Inflammatory macrophage treated with lipopolysaccharide for 1 hour (primary cell): Measurements from ENCODE around the gene RMDN2.

Source experiments
- DNase-seq, 2 donors: peaks; one replicate each; pipeline ENCODE4 v3.0.0-alpha.2; 2020 to 2022

Gene RMDN2

GRCh38 chr2:38057651-38058410 lies 132.7 kb downstream of the RMDN2 start:
- DNase-seq: no peak

GRCh38 chr2:38060236-38061018 lies 135.3 kb downstream of the RMDN2 start:
- DNase-seq: no peak

- DNase-seq: peak; percentile 71 to 83
Measured at GRCh38 chr2:38064801-38065501, 139.9 kb downstream of the RMDN2 start.

DNA sequence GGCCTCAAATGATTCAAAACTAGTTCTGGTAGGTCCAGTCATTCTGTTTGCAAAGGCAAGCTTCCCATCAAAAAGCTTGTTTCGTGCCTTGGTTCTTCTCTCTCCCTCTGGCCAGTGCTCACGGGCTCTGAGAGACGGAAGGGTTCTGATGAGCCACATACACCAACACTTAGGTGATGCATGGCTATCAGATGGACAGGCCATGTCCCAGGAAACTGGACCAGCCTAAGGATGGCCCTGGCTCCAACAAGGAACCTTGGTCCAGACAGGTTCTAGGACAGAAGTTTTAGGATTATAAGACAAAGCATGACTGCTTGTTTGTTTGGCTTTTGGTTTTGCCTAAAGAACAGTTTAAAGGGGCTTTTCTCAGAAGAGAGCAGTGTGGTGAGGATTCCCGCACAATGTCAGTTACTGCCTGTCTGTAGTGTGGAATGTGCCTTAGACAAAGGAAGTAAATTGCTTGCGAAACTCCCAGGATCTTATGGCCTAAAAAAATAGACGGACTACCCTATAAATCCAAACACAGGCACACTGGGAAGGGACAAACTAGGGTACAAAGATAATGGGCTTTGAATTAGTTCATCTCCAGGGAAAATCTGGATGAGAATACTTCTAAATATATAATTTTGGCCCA lies 140.5 kb downstream of the RMDN2 start:
- DNase-seq: no peak

DNA sequence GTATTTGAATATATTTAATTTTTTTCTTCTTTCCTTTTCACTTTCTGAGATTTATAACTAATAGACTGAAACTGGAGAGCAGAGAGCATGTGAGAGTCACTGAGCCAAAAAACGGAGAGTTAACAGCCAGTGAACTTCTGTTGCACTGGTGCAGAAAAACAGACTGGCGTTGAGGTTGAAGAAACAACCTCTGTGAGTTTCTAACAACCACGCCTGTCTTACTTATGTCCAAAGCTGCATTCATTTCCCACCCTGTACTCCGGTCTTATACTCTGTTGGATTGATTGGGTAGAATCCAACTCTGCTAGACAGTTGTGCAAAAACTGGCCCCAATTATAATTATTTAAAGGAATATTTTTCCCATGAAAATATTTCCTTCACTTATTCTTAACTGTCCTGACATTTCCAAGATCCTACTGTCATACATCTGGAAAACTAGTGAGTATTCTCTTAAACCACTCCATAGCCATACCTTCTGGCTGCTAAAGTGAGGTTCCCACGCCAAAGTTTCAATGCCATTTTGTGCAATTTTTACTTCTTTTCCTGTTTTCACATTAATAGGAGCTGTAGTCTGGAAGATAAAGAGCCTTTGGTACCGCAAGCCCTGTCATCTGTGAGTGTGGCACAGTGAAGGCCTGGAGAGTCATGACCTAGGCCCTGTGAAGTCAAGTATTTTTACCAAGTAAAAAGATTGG lies 141.5 kb downstream of the RMDN2 start:
- DNase-seq: no peak
